ENCODE data around the gene HMGCS2. TPM values are rescaled to one million over a fixed set of nuclear protein-coding genes. Genes with fewer than 3 reads are reported as not detected.
"Not testable (repeated sequence)": the region's sequence is repeated elsewhere in the genome, so short reads cannot be mapped to it uniquely, and the experiment has no call there.

Gene HMGCS2
- total RNA-seq, 1 donor from 2014 or later = 0.51 TPM

DNA sequence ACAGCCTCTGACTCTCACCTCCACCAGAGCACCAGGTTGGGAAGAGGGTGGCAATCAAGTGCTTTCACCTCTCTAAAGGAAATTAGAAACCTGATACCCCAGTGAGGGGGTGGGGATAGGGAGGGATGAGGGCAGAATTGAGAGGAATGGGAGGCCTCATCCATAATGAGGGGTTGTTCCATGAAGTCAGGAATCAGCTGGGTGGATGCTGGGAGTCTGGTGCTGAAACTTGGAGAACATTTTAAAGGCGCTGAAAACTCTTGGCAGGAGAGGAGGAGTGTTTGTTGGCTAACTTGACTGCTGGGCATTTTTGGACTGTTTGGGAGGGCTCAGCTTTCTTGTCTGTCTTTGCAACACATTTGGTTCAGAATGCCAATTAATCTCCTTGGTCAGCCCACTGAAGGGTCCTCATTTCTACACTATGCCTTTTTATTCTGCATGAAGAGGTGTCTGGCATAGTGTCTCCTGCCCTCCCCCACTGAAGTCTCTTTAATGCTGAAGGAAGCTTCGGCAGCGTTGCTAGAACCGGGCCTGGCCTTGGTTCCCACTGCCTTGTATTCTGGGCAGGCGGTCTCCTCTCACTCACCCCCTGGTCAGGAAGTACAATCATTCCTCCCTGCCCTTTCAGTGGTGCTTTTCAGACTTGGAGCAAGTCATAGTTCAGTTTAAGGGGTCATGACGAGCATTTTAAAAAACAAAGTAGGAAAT lies 54.8 kb downstream of the HMGCS2 start:
- no peaks in the 10 kb centered on the region for H3K9me3 Mint-ChIP-seq
- DNase-seq (ENCODE audit: low spot score in 2 of 2, unreplicated experiment in 2 of 2) = no peak

DNA sequence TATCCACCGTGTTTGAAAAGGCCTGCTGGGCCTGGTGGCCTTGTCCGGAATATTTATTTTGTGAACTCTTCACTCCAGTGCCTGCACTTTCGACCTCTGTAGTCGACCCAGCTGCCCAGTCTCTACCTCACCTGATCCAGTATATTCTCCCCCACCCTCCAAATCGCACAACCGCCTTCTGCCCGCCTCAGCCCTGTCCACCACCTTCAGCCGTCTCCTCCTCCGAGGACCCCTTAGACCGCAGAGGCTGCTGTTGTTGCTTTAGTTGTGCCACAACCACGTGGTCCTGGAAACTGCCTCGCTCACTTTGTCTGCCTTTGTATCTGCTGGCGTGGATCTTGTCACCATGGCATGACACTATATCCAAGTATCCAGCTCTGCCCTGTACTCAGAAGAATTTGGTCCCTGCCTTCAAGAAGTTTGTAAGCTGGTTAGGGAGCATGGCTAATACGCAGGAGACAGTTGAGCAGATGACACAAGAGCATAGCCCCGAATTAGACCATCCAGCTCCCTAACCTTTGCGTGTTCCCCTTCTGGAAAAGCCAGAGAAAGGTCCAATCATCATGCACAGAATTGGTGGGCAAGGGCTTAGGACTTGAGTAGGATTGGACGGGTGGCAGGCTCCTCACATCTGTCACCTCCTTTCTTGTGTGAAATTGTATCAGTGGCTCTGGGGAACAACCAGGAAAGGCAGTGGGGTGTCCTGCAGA lies 55.5 kb downstream of the HMGCS2 start:
- Mint-ChIP-seq H3K4me1 (peaks cover 37% of the 10 kb centered on the region), H3K27me3 (ENCODE audit: low read depth) (peaks cover 2% of the 10 kb centered on the region)

More for the DNA sequence above, 54.8 kb downstream of the HMGCS2 start:
- peaks cover 2% of the 10 kb centered on the region for H3K27me3 Mint-ChIP-seq (ENCODE audit: low read depth)
- H3K27ac Mint-ChIP-seq = peak overlapping the region; percentile 97
- TF ChIP-seq, protein P1, sequence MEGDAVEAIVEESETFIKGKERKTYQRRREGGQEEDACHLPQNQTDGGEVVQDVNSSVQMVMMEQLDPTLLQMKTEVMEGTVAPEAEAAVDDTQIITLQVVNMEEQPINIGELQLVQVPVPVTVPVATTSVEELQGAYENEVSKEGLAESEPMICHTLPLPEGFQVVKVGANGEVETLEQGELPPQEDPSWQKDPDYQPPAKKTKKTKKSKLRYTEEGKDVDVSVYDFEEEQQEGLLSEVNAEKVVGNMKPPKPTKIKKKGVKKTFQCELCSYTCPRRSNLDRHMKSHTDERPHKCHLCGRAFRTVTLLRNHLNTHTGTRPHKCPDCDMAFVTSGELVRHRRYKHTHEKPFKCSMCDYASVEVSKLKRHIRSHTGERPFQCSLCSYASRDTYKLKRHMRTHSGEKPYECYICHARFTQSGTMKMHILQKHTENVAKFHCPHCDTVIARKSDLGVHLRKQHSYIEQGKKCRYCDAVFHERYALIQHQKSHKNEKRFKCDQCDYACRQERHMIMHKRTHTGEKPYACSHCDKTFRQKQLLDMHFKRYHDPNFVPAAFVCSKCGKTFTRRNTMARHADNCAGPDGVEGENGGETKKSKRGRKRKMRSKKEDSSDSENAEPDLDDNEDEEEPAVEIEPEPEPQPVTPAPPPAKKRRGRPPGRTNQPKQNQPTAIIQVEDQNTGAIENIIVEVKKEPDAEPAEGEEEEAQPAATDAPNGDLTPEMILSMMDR (IDR thresholded peaks at IDR 0.05; ENCODE audit: unreplicated experiment) = no peak
- no peaks in the 10 kb centered on the region for H3K36me3 Mint-ChIP-seq
- H3K4me1 Mint-ChIP-seq = peaks cover 37% of the 10 kb centered on the region
- H3K4me3 Mint-ChIP-seq = peak overlapping the region; percentile 72

GRCh38 chr1:119712342-119713038 lies 56.2 kb downstream of the HMGCS2 start:
- Mint-ChIP-seq H3K4me1 (peaks cover 35% of the 10 kb centered on the region), H3K27me3 (ENCODE audit: low read depth) (peaks cover 2% of the 10 kb centered on the region), H3K36me3 (no peaks in the 10 kb centered on the region), H3K9me3 (no peaks in the 10 kb centered on the region), H3K4me3 (peak overlapping the region; percentile 94), H3K27ac (peak overlapping the region; percentile 97)
- peak; percentile 62 to 76 for DNase-seq (ENCODE audit: low spot score in 2 of 2, unreplicated experiment in 2 of 2)
- TF ChIP-seq, protein P1 (IDR thresholded peaks at IDR 0.05; ENCODE audit: unreplicated experiment) = no peak

More for the DNA sequence above, 55.5 kb downstream of the HMGCS2 start:
- Mint-ChIP-seq H3K9me3 (no peaks in the 10 kb centered on the region), H3K27ac (peak overlapping the region; percentile 97), H3K4me3 (peak overlapping the region; percentile 72), H3K36me3 (no peaks in the 10 kb centered on the region)
- TF ChIP-seq, protein P1 (IDR thresholded peaks at IDR 0.05; ENCODE audit: unreplicated experiment) = no peak
- peak in 1 of 2 experiments; percentile 48 for DNase-seq (ENCODE audit: low spot score in 2 of 2, unreplicated experiment in 2 of 2)

DNA sequence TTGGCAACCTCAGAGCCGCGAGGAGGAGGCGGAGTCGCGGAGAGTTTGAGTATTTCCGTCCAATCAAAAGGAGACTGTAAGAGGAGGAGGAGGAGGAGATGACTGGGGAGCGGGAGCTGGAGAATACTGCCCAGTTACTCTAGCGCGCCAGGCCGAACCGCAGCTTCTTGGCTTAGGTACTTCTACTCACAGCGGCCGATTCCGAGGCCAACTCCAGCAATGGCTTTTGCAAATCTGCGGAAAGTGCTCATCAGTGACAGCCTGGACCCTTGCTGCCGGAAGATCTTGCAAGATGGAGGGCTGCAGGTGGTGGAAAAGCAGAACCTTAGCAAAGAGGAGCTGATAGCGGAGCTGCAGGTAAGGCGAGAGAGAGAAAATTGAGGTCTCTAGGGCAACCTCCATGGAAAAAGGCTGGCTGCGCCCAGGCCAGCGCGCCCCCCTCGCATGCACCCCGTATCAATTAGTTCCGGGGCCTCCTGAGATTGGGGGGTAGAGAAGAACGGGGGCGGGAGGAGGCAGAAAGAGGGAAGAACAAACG lies 56.8 kb downstream of the HMGCS2 start, which contains the start of gene PHGDH:
Gene PHGDH (plus strand): TSS at position 131 of the 538 bp plus-strand sequence. CDS start 89 bp downstream, at position 220.
- peak in 1 of 2 experiments; percentile 67 for DNase-seq (ENCODE audit: low spot score in 2 of 2, unreplicated experiment in 2 of 2)
- Mint-ChIP-seq H3K27ac (peak within 1 kb of the TSS; percentile 97), H3K36me3 (peaks cover 2% of the 10 kb centered on the region), H3K9me3 (no peaks in the 10 kb centered on the region), H3K27me3 (ENCODE audit: low read depth) (peaks cover 2% of the 10 kb centered on the region), H3K4me1 (peaks cover 35% of the 10 kb centered on the region), H3K4me3 (peak within 1 kb of the TSS; percentile 94)
- TF ChIP-seq, protein P1 (IDR thresholded peaks at IDR 0.05; ENCODE audit: unreplicated experiment) = no peak

DNA sequence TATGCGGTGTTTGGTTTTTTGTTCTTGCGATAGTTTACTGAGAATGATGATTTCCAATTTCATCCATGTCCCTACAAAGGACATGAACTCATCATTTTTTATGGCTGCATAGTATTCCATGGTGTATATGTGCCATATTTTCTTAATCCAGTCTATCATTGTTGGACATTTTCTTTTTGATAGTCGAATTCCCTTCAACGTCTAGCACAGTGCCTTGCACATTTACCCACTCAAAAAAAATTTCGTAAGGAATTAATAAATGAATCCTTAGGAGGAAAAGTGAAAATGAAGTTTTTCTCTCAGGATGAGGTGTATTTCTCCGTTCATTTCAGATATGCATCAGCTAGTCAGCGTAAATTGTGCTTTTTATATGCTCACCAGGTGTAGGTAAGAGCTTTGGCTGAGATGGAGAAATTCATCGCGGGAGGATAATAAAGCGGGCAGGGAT lies 57.3 kb downstream of the HMGCS2 start:
- not testable (repeated sequence) for H3K27me3 Mint-ChIP-seq (ENCODE audit: low read depth); H3K36me3 Mint-ChIP-seq; DNase-seq (ENCODE audit: low spot score in 2 of 2, unreplicated experiment in 2 of 2); H3K9me3 Mint-ChIP-seq
- Mint-ChIP-seq H3K4me1 (peaks cover 34% of the 10 kb centered on the region), H3K4me3 (peak overlapping the region; percentile 94), H3K27ac (peak overlapping the region; percentile 96)

- H3K4me1 Mint-ChIP-seq; H3K27me3 Mint-ChIP-seq (ENCODE audit: low read depth); H3K4me3 Mint-ChIP-seq; DNase-seq (ENCODE audit: low spot score in 2 of 2, unreplicated experiment in 2 of 2); H3K27ac Mint-ChIP-seq: not testable (repeated sequence)
- peaks cover 12% of the 10 kb centered on the region for H3K36me3 Mint-ChIP-seq
- H3K9me3 Mint-ChIP-seq = peaks cover 15% of the 10 kb centered on the region
Observed at GRCh38 chr1:119706599-119706998, 62.1 kb downstream of the HMGCS2 start.

Measured in mesothelial cell of epicardium (in vitro differentiated cells).